GM13976 (cell line): Measurements from ENCODE around the gene CD300A.

Experiments
- DNase-seq: peaks from one replicate; pipeline ENCODE4 v3.0.0; 2012; ENCODE audit warnings: low spot score
- CTCF ChIP-seq: IDR thresholded peaks from 2 replicates; pipeline ENCODE4 v1.5.1; 2012; ENCODE audit warnings: borderline replicate concordance, mild to moderate bottlenecking; ENCODE audit not compliant: insufficient read depth; ENCODE audit errors: extremely low read depth, missing control alignments, control extremely low read depth
- in situ Hi-C: fragments of 300-500 bp; cut with MboI; formaldehyde crosslinking; loops from one replicate; pipeline ENCODE4 v1.12.0; 2022; ENCODE audit warnings: low sequenced_read_pairs, mixed read lengths, inconsistent platforms; ENCODE audit not compliant: unreplicated experiment

Gene CD300A

GRCh38 chr17:74432424-74432690 is 34.1 kb upstream of the CD300A start:
- TF ChIP-seq CTCF, result no peak
- no peak for DNase-seq
- in situ Hi-C loops, result no loop called here

GRCh38 chr17:74432766-74433391 is 33.6 kb upstream of the CD300A start:
- no peak for DNase-seq
- in situ Hi-C loops, result no loop called here
- TF ChIP-seq CTCF, result no peak

GRCh38 chr17:74433421-74434121 is 32.9 kb upstream of the CD300A start:
- no peak for DNase-seq
- no peak for TF ChIP-seq CTCF
- in situ Hi-C loops, result no loop called here

GRCh38 chr17:74435775-74436359 is 30.6 kb upstream of the CD300A start:
- no peak for TF ChIP-seq CTCF
- in situ Hi-C loops, result no loop called here
- DNase-seq, result no peak

GRCh38 chr17:74437702-74438101 is 28.7 kb upstream of the CD300A start:
- peak; percentile 53 for TF ChIP-seq CTCF
- no peak for DNase-seq
- in situ Hi-C loops, result no loop called here

GRCh38 chr17:74439691-74440567 is 26.5 kb upstream of the CD300A start:
- in situ Hi-C loops, result no loop called here
- TF ChIP-seq CTCF, result no peak
- DNase-seq, result no peak
